GM19193 (cell line): ENCODE measurements around the gene PEAK1.

ENCODE experiments used
- POLR2A ChIP-seq: IDR thresholded peaks from 4 replicates; pipeline ENCODE4 v1.6.1; 2011; ENCODE audit not compliant: insufficient read depth, insufficient read length; ENCODE audit errors: extremely low read depth

PEAK1 gene

DNA sequence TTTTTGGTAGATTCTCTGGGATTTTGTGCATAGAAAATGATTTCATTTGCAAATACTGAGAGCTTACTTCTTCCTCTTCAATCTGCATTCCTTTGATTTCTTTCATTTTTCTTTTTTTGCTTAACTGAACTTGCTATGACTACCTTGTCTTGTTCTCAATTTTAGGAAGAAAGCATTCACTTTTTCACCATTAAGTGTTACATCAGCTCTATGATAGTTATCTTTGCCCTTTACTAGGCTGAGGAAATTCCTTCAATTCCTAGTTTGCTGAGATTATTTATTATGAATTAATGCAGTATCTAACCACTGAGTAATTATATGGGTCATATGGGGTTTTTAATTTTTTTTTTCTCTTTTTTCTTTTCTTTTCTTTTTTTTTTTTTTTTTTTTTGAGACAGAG is 172.8 kb downstream of the PEAK1 start:
- TF ChIP-seq POLR2A, result no peak

DNA sequence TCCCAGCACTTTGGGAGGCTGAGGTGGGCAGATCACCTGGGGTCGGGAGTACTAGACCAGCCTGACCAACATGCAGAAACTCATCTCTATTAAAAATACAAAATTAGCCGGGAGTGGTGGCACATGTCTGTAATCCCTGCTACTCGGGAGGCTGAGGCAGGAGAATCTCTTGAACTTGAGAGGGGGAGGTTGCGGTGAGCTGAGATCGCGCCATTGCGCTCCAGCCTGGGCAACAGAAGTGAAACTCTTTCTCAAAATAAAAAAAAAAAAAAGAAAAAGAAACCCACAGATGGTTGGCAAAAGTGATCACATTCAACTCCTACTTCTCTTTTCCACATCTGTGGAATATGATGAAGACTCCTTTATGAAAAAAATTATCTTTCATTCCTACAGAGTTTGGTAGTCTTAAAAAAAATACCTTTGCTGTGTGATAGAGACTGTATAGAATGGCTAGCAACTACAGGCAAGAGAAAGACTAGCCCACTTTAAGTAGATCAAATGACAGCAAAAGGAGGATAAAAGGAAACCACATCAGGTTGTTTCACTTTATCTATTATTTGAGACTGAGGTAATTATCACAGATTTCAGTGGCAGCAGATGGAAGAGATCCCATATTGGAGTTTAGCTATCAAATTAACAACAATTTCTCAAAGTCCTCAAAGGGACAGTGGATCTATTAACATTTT is 176.0 kb downstream of the PEAK1 start:
- TF ChIP-seq POLR2A, result no peak

- no peak for TF ChIP-seq POLR2A
Observed at GRCh38 chr15:77243135-77243534, 176.8 kb downstream of the PEAK1 start.

- TF ChIP-seq POLR2A, result no peak
Observed at GRCh38 chr15:77239882-77240608, 179.9 kb downstream of the PEAK1 start.

DNA sequence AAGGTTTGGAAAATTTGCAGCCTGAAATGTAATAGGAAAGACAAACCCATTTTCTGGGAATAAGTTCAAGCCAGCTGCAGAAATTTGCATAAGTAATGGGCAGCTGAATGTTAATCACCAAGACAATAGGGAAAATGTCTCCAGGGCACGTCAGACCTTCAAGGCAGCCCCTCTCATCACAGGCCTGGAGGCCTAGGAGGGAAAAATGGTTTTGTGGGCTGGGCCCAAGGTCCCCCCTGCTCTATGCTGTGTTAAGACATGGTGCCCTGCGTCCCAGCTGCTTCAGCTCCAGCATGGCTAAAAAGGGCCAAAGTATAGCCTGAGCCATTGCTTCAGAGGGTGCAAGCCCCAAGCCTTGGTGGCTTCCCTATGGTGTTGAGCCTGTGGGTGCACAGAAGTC is 184.3 kb downstream of the PEAK1 start:
- no peak for TF ChIP-seq POLR2A

DNA sequence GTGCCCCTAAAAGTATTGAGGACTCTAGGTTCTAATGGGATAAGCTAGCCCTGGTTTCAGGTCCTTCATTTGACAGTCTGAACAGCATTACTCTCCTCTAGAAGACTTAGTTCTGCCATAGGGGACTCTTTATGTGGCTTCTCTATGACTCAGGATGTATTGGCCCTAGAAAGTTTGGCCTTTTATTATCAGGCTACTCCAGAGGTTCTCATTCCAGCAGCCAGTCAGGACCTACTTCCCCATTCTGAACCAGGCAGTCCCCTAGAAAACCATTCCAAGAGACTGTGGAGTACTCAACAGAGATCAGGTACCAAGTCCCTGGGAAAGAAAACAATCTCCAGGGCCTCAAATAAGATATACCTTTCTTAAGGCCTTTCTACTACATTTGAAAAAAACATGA is 191.1 kb downstream of the PEAK1 start:
- no peak for TF ChIP-seq POLR2A

- TF ChIP-seq POLR2A, result no peak
Observed at GRCh38 chr15:77226652-77227051, 193.3 kb downstream of the PEAK1 start.

- no peak for TF ChIP-seq POLR2A
Observed at GRCh38 chr15:77225646-77226045, 194.3 kb downstream of the PEAK1 start.

- TF ChIP-seq POLR2A, result no peak
Observed at GRCh38 chr15:77225088-77225487, 194.8 kb downstream of the PEAK1 start.

DNA sequence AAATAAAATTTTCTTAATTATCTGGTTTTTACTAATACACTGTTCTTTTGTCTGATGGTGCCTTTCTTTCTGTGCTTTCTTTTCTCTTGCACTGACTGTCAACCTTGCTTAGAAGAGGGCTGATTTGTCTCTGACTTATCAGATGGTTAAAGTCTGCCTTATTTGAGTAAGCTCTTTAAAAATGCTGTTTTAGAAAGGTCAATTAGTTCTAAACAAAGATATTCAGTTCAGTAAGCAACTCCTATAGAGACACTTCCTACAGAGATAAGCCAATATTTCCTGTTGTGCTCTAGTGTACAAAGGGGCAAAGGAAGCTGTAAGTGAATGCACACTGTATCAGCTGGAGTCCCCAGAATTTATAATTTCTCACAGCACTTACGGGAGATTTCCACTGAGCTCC is 195.6 kb downstream of the PEAK1 start:
- no peak for TF ChIP-seq POLR2A

DNA sequence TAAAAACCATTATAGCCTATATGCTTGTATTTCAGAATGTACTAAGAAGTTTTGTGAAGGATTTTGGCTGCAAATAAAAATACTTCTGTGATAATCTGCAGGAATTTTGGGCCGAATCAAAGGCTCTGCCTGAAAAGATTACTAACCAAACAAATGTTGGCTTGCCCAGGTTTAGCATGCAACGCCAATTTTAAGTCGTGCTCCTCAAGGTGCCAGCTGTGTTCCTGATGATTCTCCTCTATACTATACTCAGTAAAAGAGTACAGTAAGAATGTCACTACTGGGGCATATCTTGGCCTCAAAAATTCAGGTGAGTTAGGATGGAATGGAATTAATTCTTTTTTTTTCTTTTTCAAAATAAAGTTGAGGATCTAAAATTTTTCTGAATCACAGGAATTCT is 198.2 kb downstream of the PEAK1 start:
- TF ChIP-seq POLR2A, result no peak

DNA sequence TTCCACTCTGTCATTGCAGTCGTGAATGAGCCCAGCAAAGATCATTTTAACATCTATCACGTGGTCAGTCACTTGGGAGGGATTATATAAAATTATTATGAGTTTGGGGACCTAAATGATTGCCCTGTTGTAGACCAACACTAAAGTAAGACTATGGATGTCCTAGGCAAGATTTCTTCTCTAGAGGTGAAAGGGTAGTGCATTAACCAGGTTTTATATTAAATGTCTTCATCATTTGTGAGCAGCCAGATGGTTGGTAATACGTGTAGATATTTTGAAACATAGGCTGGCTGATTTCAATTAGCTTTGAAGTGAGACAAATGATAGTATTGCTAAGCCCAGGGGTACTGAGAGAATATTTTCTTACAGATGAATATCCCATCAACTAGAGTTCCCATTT is 198.7 kb downstream of the PEAK1 start:
- TF ChIP-seq POLR2A, result no peak

DNA sequence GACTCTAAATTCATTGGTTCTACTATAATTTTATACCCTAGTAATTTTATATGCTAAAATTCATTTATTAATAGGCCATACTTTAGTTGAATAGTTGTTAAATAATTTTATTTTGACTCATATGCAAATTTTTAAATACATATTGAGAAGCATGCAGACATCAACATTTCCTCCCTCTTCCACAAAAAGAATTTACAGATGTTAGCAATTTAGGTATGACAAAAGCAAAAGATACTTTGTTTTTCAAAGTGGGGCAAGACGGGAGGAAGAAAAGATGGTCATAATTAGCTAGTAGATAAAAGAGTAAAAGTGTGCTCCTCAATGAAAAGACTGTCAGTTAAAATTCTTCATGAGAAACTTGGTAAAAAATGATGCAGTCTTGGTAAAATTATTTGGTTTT is 200.1 kb downstream of the PEAK1 start:
- TF ChIP-seq POLR2A, result no peak

DNA sequence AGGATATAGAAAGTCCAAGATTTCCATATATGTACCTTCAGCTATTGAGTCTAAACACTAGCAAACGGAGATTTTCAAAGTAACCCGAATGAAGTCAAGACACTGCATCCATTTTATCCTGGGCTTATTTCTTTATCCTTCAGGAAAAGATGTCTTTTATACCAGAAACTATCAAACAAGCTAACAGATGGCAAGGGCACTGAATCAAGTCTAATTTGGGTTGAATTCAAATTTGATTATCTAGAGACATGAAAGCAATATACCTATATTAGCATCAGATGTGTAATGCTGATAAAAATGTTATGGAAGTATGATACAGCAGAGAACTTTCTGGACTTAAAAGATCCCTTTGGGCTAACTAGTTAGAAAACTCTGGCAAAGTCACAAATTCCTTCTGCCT is 210.7 kb downstream of the PEAK1 start:
- TF ChIP-seq POLR2A, result no peak

DNA sequence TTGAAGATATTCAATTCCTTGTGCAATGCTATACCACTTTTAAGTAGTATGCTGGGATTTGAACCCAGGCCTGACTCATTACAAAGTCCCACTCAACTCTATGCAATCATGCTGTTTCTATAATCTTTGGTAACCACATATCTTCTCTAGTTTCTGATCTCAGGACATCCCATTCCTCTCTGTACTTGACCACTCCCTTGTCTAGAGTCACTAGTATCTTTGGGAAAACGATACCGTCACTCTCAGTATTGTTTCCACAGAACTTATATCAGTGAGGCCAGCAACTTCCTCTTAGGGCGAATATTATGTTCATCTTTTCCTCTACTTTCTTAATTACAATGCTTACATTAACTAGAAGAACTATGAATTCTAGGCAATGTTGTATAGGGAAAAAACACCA is 211.7 kb downstream of the PEAK1 start:
- no peak for TF ChIP-seq POLR2A

DNA sequence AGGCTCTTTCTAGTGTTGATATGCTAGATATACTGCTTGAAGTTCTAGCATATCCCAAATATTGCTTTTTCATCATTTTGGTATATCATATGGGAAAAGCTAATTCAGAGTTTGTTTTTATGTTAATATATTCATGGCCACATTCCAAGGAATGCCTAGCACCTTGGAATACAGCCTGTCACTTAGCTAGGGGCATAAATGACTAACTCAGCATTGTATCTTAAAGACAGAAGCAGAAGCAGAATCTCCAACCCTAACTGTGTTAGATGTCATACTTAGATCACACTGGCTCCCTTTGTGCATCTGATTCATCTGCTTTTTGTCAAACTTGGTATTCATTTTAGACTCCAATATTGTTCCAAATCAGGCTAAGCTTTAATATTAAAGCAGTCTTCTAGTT is 218.2 kb downstream of the PEAK1 start:
- TF ChIP-seq POLR2A, result no peak
